ENCODE results near the gene PRAMEF5.
"Not testable (repeated sequence)": the region's sequence is repeated elsewhere in the genome, so short reads cannot be mapped to it uniquely, and the experiment has no call there.

Gene PRAMEF5

DNA sequence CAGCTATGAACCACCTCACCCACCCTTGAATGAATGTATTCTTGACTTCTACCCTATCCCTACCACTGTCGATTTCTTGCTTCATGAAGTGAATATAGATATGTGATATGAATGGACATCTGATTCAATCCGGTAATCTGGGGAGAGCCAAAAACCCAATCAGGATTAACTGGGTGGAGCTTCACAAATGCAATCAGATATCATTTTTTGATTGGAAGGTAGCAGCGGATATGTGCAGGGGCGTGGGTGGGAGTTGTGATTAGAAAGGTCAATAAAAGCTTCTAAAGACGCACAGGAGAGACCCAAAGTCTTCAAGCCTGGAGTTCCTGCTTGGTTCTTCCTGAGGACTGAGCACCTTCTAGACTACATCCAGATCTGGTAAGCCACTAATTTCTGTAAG, at the start of gene PRAMEF5:
TSS of gene PRAMEF5 (plus strand) at position 301 of the 400 bp plus-strand sequence. CDS start 5,071 bp downstream, outside the sequence.
- not testable (repeated sequence) for DNase-seq

DNA sequence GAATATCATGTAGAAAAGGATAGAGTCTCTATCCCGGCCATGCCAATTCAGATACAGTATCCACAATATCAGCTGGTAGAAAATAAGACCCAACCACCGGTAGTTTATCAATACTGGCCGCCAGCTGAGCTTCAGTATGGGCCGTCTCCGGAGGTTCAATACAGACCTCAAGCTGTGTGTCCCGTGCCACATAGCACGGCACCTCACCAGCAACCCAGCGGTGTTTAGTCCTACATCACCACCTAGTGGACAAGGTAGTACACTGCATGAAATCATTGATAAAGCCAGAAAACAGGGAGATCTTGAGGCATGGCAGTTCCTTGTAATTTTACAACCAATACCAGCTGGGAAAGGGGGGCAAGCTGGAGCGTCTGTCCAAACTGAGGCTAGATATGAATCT, 45.3 kb upstream of the PRAMEF5 start:
- DNase-seq: not testable (repeated sequence)

DNA sequence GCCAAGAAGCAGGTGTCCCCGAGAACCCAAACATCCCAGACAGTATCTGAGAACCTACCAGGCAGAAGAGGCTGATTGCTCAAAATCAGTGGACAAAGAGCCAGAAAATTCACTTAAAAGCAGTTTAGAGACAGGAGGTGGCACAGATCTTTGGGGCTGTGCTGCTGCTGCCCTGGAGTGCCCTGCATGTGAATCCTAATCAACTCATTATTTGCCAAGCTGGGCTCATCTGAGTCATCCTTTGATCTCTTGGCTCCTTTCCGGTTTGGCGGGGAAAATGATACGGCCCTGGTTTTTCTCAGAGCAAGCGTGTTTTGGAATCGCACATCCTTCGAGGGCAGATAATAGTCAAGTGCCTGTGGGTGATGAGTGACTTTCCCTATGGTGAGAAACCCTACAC, 37.4 kb upstream of the PRAMEF5 start:
- not testable (repeated sequence) for DNase-seq

DNA sequence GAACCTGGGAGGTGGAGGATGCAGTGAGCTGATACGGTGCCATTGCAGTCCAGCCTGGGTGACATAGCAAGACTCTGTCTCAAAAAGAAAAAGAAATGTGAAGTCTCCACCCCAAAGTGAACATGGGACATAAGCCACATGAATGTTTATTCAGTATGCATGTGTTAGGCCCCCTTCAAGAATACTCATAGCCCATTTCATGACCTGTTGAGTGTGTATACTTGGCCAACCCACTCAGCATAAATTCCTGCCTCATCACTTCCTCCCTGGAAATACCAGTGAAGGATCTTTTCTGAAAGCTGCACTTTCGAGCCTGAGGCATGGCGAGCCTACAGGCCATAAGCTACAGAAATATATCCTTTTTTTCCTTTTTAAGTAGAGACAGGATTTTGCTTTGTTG, 34.8 kb upstream of the PRAMEF5 start:
- not testable (repeated sequence) for DNase-seq

DNA sequence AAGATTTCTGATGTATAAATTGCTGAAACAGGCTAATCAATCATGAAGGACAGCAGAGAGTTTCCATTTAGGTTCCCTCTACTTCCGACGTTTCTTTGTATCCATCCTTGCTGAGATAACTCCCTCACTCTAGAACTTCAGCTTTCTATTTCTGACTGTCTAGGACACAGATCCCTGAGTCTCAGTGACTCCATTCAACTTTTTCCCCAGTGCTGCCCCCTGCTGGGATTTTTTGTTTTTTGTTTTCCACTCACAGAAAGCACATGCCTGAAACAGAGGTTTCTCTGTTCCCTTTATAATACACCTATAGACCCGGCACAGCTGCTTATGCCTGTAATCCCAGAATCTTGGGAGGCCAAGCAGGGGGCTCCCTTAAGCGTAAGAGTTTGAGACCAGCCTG, 31.2 kb upstream of the PRAMEF5 start:
- DNase-seq: not testable (repeated sequence)

DNA sequence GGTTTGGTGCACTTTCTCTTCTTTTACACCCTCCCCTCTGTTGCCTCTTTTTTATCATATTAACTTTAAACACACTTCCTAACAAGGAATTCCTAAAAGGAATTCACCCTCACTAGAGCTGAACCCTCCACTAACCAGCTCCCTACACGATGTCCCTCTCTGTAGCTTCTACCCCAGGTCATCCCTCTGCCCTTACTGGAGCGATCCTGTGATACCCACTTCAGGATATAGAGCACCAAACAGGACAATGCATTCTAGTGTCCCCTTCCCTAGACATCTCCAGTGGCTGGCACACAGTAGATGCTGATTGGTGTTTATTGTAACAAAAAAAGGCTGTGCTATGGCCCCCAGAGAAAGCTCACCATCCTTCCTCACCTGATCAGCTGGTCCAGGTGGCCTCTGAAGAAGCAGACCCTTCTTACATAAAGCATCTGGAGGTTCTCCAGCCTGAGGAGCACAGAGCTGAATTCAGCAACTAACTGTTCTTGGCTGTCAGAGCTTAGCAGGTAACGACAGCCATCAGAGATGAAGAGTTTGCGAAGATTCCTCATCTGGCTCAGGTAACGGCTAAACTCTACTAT, 29.4 kb upstream of the PRAMEF5 start:
- no peak for DNase-seq

DNA sequence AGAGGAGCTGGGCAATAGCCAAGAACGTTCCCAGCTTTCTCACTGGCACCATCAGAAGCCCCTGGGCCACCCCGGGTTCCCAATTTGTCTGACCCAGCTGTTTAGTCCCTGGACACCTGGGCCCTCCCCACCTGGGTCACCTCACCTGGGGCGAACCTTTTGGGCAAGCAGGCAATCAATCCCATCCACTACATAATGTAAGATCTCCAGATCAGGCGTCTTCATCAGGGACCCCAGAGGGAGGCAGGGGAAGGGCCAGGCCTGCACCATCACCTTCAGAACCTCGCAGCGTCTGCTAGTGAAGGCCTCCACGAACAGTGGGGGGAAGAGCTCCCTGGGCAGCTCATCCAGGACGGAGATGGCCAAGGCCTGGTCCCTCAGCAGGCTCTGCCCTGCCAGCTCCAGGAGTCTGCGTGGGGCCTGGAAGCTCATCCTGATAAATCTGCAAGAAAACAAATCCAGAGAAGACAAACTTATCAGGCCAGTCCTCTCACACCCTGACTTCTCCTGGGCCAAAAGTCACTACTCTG, 28.3 kb upstream of the PRAMEF5 start, which contains the start of gene PRAMEF18:
TSS of gene PRAMEF18 (minus strand) at position 480 of the 530 bp plus-strand sequence. CDS start at position 432, 48 bp downstream.
- DNase-seq: not testable (repeated sequence)

DNA sequence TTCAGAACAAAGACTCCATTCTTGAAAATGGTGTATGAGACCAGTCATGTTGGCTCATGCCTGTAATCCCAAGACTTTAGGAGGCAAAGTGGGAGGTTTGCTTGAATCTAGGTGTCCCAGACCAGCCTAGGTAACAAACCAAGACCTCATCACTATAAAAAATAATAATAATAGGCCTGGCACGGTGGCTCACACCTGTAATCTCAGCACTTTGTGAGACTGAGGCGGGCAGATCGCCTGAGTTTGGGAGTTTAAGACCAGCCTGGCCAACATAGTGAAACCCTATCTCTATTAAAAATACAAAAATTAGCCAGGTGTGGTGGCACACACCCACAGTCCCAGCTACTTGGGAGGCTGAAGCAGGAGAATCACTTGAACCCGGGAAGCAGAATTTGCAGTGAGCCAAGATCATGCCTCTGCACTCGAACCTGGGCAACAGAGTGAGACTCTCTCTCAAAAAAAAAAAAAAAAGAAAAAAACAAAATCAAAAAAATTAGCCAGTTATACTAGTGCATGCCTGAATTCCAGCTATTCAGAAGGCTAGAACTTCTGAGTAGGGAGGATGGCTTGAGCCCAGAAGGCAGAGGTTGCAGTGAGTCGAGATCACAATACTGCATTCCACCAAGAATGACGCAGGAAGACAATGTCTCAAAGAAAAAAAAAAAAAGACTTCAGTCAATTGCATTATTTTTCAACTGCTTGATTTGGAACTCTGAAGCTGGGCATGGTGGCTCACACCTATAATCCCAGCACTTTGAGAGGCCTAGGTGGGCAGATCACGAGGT, 26.5 kb upstream of the PRAMEF5 start:
- not testable (repeated sequence) for DNase-seq

DNA sequence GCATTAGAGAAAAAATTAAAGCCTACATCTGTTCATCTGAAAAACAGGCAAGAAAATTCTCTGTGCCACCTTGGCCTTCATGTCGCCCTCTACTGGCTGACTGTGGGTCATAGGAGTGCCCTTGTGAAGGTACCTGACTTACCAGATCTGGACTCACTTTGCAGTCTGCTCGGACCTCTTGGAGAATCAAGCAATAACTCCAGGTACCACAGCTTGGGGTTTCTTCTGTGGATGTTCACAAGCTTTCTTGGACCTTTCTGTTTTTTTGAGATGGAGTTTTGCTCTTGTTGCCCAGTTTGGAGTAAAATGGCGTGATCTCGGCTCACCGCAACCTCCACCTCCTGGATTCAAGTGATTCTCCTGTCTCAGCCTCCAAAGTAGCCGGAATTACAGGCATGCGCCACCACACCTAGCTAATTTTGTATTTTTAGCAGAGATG, 25.6 kb upstream of the PRAMEF5 start:
- no peak for DNase-seq

DNA sequence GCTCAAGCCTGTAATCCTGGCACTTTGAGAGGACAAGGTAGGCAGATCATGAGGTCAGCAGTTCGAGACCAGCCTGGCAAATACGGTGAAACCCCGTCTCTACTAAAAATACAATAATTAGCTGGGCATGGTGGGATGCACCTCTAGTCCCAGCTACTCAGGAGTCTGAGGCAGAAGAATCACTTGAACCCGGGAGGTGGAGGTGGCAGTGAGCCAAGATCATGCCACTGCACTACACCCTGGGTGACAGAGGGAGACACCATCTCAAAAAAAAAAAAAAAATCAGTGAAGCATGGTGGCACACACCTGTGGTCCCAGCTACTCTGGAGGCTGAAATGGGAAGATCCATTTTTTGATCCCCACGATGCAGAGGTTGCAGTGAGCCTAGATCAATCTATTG, 23.9 kb upstream of the PRAMEF5 start:
- DNase-seq: not testable (repeated sequence)

DNA sequence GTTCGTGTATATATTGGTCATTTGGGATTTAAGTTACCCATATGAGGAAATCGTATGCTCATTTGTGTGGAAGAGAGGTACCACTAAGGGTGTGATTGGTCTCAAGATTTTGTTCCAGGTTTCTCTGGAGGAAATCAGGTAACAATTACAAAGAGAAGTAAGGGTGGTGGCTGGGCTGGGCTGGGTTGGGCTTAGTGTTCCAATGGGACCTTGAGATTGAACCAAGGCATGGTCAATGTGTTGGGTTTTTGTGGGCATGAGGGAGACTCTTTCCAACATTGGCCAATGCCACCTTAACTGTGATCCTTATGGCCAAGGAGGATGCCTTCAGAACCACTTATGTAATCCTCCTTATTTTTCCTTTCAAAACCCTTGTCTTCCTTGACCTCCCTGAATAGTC, 23.4 kb upstream of the PRAMEF5 start:
- DNase-seq: not testable (repeated sequence)

DNA sequence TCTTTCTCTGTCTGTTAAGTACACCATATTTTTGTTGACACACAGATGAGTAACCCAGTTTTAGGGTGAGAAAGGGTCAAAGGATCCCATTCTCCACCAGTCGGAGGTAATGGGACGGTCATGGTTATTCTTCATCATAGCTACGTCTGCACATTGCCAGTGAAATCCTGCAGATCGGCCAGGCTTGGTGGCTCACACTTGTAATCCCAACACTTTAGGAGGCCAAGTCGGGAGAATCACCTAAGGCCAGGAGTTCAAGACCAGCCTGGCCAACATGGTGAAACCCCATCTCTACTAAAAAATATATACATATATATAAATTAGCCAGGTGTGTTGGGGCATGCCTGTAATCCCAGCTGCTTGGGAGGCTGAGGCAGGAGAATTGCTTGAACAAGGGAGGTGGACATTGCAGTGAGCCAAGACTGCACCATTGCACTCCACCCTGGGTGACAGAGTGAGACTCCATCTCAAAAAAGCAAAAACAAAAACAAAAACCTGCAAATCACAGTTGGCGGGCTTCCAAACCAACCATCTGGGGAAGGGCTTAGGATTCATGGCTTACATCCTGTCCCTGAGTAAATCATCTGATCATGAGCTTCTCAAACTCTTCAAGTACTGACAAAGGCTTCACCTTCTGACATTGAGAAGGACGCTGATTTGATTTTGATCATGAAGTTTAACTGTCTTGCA, 22.8 kb upstream of the PRAMEF5 start:
- DNase-seq: not testable (repeated sequence)

DNA sequence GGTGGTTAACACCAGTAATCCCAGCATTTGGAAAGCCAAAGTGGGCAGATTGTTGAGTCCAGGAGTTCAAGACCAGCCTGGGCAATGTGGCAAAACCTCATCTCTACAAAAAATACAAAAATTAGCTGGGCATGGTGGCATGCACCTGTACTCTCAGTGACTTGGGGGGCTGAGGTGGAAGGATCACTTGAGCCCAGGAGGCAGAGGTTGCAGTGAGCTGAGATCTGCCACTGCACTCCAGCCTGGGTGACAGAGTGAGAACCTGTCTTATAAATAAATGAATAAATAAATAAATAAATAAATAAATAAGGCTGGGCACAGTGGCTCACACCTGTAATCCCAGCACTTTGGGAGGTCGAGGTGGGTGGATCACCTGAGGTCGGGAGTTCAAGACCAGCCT, 21.9 kb upstream of the PRAMEF5 start:
- not testable (repeated sequence) for DNase-seq

DNA sequence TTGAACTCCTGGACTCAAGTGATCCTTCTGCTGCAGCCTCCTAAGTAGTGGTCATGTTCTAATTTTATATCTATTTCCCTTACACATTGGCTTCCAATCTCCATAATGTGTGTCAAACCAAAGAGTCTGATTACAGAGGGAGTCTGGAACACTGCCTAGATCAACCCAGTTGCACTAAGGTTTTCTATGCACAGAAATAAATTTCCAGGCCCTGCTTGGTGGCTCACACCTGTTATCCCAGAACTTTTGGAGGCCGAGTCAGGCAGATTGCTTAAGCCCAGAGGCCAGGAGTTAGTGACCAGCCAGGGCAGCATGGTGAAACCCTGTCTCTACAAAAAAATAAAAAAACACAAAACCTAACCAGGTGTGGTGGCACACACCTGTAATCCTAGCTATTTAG, 19.9 kb upstream of the PRAMEF5 start:
- not testable (repeated sequence) for DNase-seq

DNA sequence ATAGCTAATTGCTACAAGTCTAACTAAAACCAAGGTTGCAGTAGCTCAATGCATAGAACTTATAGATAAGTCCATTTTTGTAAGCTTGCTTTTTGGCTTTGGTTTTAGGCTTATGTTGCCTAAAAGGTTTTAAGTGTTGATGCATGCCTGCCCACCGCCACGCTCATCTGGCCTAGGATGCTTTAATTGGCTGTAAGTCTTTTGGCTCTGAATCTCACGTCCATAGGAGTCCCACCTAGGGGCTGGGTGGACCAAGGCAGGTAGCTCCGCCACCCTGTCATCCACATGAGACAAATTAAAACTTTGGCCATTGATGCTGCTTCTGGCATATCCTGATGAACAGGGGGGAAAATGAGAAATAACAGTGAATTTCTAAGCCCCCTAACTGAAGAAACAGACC, 16.4 kb upstream of the PRAMEF5 start:
- DNase-seq: not testable (repeated sequence)

DNA sequence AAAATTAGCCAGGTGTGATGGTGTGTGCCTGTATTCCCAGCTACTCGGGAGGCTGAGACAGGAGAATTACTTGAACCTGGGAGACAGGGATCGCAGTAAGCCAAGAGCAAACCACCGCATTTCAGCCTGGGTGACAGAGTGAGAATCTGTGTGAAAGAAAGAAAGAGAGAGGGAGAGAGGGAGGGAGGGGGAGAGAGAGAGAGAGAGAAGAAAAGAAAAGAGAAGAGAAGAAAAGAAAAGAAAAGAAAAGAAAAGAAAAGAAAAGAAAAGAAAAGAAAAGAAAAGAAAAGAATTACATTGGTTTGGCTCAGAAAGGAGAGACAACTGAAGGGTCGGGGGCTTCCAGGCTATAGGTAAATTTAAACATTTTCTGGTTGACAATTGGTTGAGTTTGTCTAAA, 14.4 kb upstream of the PRAMEF5 start:
- not testable (repeated sequence) for DNase-seq

DNA sequence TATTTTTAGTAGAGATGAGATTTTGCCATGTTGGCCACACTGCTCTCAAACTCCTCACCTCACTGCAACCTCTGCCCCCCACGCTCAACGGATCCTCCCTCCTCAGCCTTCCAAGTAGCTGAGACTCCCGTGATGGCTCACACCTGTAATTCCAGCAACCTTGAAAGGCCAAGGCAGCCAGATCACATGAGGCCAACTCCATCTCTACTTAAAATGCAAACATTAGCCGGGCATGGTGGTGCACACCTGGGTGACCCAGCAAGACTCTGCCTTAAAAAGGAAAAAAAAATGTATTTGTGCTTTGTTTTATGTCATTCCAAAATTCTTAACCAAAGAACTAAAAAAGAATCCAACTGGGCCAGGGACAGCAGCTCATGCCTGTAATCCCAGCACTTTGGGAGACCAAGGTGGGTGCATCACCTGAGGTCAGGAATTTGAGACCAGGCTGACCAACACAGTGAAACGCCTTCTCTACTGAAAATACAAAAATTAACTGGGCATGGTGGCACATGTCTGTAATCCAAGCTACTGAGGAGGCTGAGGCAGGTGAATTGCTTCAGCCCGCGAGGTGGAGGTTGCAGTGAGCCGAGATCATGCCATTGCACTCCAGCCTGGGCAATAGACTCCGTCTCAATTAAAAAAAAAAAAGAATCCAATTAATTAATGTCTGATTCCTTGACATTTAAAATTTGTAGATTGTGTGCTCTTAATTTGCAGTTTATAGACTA, 10.3 kb upstream of the PRAMEF5 start:
- not testable (repeated sequence) for DNase-seq

DNA sequence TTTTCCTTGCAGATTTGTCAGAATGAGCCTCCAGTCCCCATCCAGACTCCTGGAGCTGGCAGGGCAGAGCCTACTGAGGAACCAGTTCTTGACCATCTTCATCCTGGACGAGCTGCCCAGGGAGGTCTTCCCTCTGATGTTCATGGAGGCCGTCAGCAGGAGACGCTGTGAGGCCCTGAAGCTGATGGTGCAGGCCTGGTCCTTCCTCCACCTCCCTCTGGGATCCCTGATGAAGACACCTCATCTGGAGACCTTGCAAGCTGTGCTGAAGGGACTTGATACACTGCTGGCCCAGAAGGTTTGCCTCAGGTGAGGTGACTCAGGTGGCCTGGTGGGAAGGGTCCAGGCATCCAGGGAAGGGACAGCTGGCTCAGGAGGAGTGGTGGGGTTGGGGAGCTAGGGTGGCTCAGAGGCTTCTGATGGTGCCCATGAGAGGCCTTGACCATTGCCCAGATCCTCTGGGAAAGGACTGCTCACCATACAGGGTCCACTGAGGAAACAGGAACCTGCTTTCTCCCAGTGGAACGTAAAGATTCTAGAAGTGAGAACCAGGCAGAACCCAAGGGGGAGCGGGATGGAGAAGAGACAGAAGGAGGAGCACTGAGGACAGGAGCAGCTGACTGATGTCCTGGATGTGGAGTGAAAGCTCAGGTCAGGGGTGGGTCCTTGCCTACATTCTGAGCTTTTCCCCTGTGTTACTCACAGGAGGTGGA, 8.0 kb upstream of the PRAMEF5 start:
- DNase-seq: not testable (repeated sequence)

DNA sequence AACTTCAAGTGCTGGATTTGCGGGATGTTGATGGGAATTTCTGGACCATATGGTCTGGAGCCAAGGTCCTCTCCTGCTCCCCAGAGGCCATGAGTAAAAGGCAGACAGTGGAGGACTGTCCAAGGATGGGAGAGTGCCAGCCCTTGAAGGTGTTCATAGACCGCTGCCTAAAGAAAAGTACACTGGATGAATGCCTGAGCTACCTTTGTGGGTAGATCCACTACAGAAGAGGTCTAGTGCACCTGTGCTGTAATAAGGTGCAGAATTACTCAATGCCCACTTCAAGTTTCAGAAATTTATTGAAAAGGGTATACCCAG, 7.5 kb upstream of the PRAMEF5 start:
- DNase-seq: not testable (repeated sequence)

DNA sequence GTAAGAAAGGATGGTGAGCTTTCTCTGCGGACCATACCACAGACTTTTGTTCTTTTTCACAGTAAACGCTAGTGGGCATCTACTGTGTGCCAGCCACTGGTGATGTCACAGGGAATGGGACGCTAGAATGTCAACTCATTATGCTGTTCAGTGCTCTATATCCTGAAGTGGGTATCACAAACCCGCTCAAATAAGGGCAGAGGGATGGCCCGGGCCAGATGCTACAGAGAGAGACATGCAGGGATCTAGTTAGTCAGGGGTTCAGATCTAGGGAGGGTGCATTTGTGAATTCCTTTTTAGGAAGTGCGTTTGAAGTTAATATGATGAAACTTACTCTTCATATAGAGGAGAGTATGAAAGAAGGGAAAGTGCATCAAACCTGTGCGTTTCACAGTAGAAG, 6.9 kb upstream of the PRAMEF5 start:
- not testable (repeated sequence) for DNase-seq

DNA sequence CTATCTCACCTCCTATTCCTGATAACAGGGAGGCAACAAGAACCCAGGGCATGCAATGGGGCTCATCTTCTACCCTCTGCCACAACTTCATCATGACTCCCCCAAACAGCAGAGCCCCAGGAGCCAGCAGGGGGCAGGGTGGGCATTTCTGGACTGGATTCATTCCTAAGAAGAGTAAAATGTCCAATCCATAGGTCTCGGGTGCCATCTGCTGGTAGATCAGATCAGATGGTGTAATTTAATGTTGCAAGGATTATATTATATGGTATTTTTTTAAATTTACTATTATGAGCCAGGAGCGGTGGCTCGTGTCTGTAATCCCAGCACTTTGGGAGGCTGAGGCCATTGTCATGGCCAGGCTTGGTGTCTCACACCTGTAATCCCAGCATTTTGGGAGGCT, 11.1 kb downstream of the PRAMEF5 start:
- not testable (repeated sequence) for DNase-seq

DNA sequence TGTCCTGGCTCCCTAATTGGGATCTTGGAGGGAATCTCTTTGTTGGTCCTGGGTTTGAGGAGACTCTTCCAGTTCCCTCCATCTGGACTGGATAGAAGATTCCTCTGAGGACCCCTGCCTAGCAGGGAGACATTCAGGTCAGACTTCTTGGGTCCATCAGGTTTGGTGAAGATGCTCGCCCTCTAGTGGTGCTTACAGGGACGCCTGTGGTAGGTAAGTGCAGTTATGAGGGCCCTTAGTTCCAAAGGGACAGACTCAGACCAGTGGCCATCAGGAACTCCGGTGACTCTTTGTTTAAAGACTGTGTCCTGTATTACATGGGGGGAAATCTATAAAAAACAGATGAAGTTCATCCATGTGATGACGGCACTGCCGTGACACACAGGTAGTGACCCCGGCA, 23.0 kb downstream of the PRAMEF5 start:
- not testable (repeated sequence) for DNase-seq

Measured in COR-L47 (cell line).